Measurements from ENCODE around the gene KCNQ1. TPM values are rescaled to one million over a fixed set of nuclear protein-coding genes. Genes with fewer than 3 reads are reported as not detected.

KCNQ1 gene
- total RNA-seq, 1 donor from 2014 or later, result 52.9 TPM

- intact Hi-C loops (cut with DNase I), result no loop called here
- ATAC-seq (no peak), DNase-seq (peak; percentile 63)
- no peak overlapping the region for H3K4me3 ChIP-seq
- H3K9me3 ChIP-seq, result no peaks in the 10 kb centered on the region
- H3K27me3 ChIP-seq, result no peaks in the 10 kb centered on the region
- H3K27ac ChIP-seq, result no peak overlapping the region
- H3K4me1 ChIP-seq, result peaks cover 13% of the 10 kb centered on the region
- no peaks in the 10 kb centered on the region for H3K36me3 ChIP-seq
- TF ChIP-seq, protein P1, sequence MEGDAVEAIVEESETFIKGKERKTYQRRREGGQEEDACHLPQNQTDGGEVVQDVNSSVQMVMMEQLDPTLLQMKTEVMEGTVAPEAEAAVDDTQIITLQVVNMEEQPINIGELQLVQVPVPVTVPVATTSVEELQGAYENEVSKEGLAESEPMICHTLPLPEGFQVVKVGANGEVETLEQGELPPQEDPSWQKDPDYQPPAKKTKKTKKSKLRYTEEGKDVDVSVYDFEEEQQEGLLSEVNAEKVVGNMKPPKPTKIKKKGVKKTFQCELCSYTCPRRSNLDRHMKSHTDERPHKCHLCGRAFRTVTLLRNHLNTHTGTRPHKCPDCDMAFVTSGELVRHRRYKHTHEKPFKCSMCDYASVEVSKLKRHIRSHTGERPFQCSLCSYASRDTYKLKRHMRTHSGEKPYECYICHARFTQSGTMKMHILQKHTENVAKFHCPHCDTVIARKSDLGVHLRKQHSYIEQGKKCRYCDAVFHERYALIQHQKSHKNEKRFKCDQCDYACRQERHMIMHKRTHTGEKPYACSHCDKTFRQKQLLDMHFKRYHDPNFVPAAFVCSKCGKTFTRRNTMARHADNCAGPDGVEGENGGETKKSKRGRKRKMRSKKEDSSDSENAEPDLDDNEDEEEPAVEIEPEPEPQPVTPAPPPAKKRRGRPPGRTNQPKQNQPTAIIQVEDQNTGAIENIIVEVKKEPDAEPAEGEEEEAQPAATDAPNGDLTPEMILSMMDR (IDR thresholded peaks at IDR 0.05), result no peak
Measured at GRCh38 chr11:2535673-2536439, 91.0 kb downstream of the KCNQ1 start.

DNA sequence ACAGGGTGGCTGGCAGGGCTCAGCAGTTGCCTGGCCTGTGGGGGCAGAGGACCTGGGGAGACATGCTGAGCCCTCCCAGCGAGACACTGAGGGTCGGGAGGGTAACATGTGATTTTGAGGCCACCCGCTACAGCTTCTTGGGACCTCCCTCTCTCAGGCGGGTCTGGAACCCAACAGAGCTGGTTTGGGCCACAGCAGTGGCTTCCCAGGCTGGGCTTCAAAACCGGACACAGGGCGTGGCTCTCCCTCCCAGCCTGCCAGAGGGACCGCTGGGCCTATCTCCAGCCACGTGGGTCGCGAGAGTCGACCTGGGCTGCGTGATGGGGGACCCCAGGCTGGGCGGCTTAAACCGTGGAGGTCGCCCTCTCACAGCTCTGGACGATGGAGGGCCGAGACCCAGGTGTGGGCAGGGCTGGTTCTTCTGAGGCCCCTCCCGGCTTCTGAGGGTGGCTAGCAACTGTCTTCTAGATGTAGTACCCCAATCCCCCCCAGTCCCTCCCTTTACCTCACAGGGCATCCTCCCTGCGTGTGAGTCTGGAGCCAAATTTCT, 91.7 kb downstream of the KCNQ1 start:
- no peak overlapping the region for H3K4me3 ChIP-seq
- H3K27me3 ChIP-seq, result no peaks in the 10 kb centered on the region
- H3K27ac ChIP-seq, result no peak overlapping the region
- no peaks in the 10 kb centered on the region for H3K9me3 ChIP-seq
- no peaks in the 10 kb centered on the region for H3K36me3 ChIP-seq
- peak; percentile 59 for DNase-seq
- ATAC-seq, result no peak
- peaks cover 13% of the 10 kb centered on the region for H3K4me1 ChIP-seq
- TF ChIP-seq, protein P1 (IDR thresholded peaks at IDR 0.05), result no peak
- intact Hi-C loops (cut with DNase I), result no loop called here

DNA sequence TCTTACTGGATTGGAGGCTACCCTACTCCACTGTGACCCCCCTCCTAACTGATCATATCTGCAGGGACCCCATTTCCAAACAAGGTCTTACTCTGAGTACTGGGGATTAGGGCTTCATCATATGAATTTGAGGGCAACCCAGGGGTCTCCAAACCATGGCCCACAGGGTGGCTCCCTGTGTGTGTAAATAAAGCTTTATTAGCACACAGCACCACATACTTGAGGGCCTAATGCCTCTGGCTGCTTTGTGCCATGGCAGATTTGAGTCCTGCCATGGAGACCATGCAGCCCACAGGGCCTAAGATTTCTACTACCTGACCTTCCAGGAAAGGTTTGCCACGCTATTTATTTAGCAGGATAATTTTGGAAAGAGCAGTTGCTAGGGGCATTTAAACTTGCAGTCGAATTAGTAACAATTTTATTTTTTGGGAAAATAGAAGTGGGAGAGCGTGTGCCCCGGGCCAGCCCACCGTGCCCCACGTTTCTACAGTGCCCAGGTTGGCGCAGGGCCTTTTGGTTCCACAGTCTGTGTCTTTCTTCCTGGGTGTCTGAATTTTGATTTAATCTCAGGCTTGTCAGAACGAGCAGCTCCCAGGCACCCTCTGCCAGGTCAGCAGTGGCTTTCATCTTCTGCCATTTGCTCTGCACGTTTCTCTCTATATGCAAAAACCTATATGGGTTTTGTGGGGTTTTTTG, 92.3 kb downstream of the KCNQ1 start:
- Histone ChIP-seq H3K27me3 (no peaks in the 10 kb centered on the region), H3K4me3 (no peak overlapping the region), H3K9me3 (no peaks in the 10 kb centered on the region), H3K36me3 (no peaks in the 10 kb centered on the region), H3K27ac (no peak overlapping the region), H3K4me1 (peaks cover 13% of the 10 kb centered on the region)
- intact Hi-C loops (cut with DNase I), result no loop called here
- ATAC-seq (no peak), DNase-seq (no peak)
- TF ChIP-seq, protein P1 (IDR thresholded peaks at IDR 0.05), result no peak

- peaks cover 7% of the 10 kb centered on the region for H3K4me1 ChIP-seq
- intact Hi-C loops (cut with DNase I), result no loop called here
- no peak overlapping the region for H3K4me3 ChIP-seq
- no peaks in the 10 kb centered on the region for H3K9me3 ChIP-seq
- no peaks in the 10 kb centered on the region for H3K36me3 ChIP-seq
- no peak overlapping the region for H3K27ac ChIP-seq
- TF ChIP-seq, protein P1 (IDR thresholded peaks at IDR 0.05), result no peak
- no peak for ATAC-seq
- no peaks in the 10 kb centered on the region for H3K27me3 ChIP-seq
- DNase-seq, result peak; percentile 60
Measured at GRCh38 chr11:2537896-2538724, 93.3 kb downstream of the KCNQ1 start.

GRCh38 chr11:2538951-2539350, 94.1 kb downstream of the KCNQ1 start:
- peak; percentile 63 for DNase-seq
- no peaks in the 10 kb centered on the region for H3K27me3 ChIP-seq

More at GRCh38 chr11:2538951-2539350, 94.1 kb downstream of the KCNQ1 start:
- ATAC-seq, result no peak
- no peaks in the 10 kb centered on the region for H3K36me3 ChIP-seq
- H3K4me1 ChIP-seq, result no peaks in the 10 kb centered on the region
- intact Hi-C loops (cut with DNase I), result no loop called here
- TF ChIP-seq, protein P1 (IDR thresholded peaks at IDR 0.05), result no peak
- H3K9me3 ChIP-seq, result no peaks in the 10 kb centered on the region
- no peak overlapping the region for H3K27ac ChIP-seq
- H3K4me3 ChIP-seq, result no peak overlapping the region

Measured in upper lobe of right lung (tissue), 1 donor.